Adrenal gland (tissue), 12 donors: ENCODE data around the gene ACSM5. TPM values are rescaled to one million over a fixed set of nuclear protein-coding genes. Genes with fewer than 3 reads are reported as not detected.
"Not testable (repeated sequence)": the region's sequence is repeated elsewhere in the genome, so short reads cannot be mapped to it uniquely, and the experiment has no call there.

Experiments used
- DNase-seq, 7 donors: peaks; one replicate each; pipeline ENCODE4 v3.0.0-alpha.2; 2019 to 2020
- H3K27ac ChIP-seq, 5 donors: fragments of 200-600 bp; sonication (generic) in 4 of 5; 1 replicate in 3 of 5; 2 replicates in 2 of 5; pipeline versions ENCODE4 v1.5.1 to v1.8.0; 2016 to 2020; ENCODE audit warnings: mild to moderate bottlenecking in 1 of 5
- H3K27me3 ChIP-seq: fragments of 200-600 bp; 2 replicates; pipeline ENCODE4 v1.8.0; 2021
- H3K36me3 ChIP-seq, 2 donors: fragments of 200-600 bp; replicated peaks in 1 of 2; 1 replicate in 1 of 2; 2 replicates in 1 of 2; pipeline versions ENCODE4 v1.5.1 to v1.8.0; 2018 to 2022
- H3K4me1 ChIP-seq, 2 donors: fragments of 200-600 bp; replicated peaks in 1 of 2; 1 replicate in 1 of 2; 2 replicates in 1 of 2; pipeline versions ENCODE4 v1.5.1 to v1.8.0; 2018 to 2021
- H3K4me3 ChIP-seq, 4 donors: fragments of 200-600 bp; sonication (generic) in 3 of 4; one replicate each; pipeline ENCODE4 v1.5.1; 2016 to 2018
- H3K9me3 ChIP-seq, 3 donors: fragments of 200-600 bp; sonication (generic) in 1 of 3; replicated peaks in 1 of 3; 1 replicate in 2 of 3; 2 replicates in 1 of 3; pipeline versions ENCODE4 v1.5.1 to v1.8.0; 2016 to 2021
- POLR2A ChIP-seq, 2 donors: fragments of 450-650 bp; IDR thresholded peaks; one replicate each; pipeline ENCODE4 v1.6.1; 2017; ENCODE audit warnings: antibody characterized with exemption in 2 of 2, mild to moderate bottlenecking in 2 of 2, moderate library complexity in 1 of 2
- WGBS, 4 donors: extraction: QIAGEN DNeasy Blood & Tissue Kit in 2 of 4; methylation state at CpG; one replicate each; pipeline versions ENCODE4 v1.1.5 to v1.1.7; 2013 to 2017; 5-methylcytosine and 5-hydroxymethylcytosine counted together
- intact Hi-C, 2 donors: fragments of 100-400 bp; cut with DNase I; formaldehyde crosslinking; loops; one replicate each; pipeline versions ENCODE4 v1.14.1 to v1.15.0; 2022 to 2023
- polyA plus RNA-seq, 3 donors: library from polyadenylated mRNA; stranded (reverse); fragments of 200-250 nt in 2 of 3; fragments of 350-450 nt in 1 of 3; fragmentation: Illumina TruSeq in 1 of 3; extraction: RNeasy Lipid Tissue Mini Kit (QIAGEN cat#74804) in 1 of 3; gene quantifications; one replicate each; pipeline ENCODE4 v1.2.3, GENCODE V29; 2013 to 2014
- total RNA-seq, 9 donors: library from RNA; depleted of rRNA in 4 of 9; stranded (reverse); fragments of >200 nt in 4 of 9; fragments of 120-200 nt in 1 of 9; fragmentation: NEBNext Ultra II Directional in 1 of 9; extraction: Animal tissue kit (Norgen Biotek cat#: 25700) in 1 of 9; gene quantifications; one replicate each; pipeline versions ENCODE4 v1.1.0 to v1.2.4, GENCODE V29; 2013 to 2023
- TF ChIP-seq, protein P1 (sequence below), 6 experiments: fragments of 450-650 bp in 4 of 6; fragments of 200-600 bp in 2 of 6; sonication (generic) in 1 of 6; IDR thresholded peaks; 1 replicate in 5 of 6; 2 replicates in 1 of 6; pipeline versions ENCODE4 v1.5.1 to v1.8.0; 2016 to 2021; ENCODE audit warnings: antibody characterized with exemption in 6 of 6, mild to moderate bottlenecking in 2 of 6, moderate library complexity in 1 of 6
- donor health status: healthy with polysubstance abuse.
- donor health status: Bipolar disorder and iron deficiency.
- donor health status: DM: yes; HTN: yes; CAD: no.
- donor health status: DM: no; HTN: no; CAD: no.
- donor health status: DM: no; HTN: no; CAD: no.
- donor health status: DM: yes; HTN: yes; CAD: no.

The ACSM5 gene
- total and polyA plus RNA-seq, 12 donors = 0.06 to 15.8 (median 6.3) TPM

DNA sequence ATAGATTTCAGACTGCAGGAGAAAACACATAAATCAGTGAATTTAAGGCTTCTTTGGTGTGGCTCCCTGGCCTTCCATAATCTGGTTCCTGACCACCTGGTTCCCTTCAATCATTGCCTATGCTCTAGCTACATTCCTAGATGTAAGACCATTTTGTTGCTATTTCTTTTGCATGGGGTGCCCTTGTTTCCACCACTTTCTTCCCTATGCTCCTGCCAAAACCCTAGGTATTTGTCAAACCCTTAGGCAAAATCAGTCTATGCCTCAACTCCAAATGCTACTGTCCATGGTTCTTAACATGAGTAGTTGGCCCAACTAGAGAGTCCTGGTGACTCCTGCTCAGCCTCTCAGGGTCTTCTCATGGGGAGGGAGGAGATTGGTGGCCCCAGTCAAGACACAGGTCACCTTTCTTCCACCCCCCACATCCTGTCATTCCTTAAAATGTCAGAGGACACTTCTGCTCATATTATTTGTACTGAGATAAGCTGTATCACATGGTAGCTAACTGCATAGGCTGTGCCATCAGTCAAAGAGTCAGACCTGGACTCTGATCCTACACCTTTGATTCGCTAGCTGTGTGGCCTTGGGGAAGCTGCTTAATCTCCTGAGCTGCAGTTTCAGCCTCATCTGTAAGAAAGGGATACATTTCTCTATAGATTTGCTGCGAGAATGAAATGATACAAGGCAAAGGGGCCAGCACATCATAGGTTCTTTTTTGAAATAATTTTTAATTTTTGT is 15.0 kb downstream of the ACSM5 start:
- 66 to 71% (median 70%) methylated on average over 2 of the region's 2 CpGs for WGBS, 4 donors
- intact Hi-C loops = no loop called here
- no peak overlapping the region for H3K27ac ChIP-seq
- no peaks in the 10 kb centered on the region for H3K9me3 ChIP-seq
- H3K36me3 ChIP-seq = no peaks in the 10 kb centered on the region
- H3K4me1 ChIP-seq = no peaks in the 10 kb centered on the region
- DNase-seq = no peak
- no peaks in the 10 kb centered on the region for H3K27me3 ChIP-seq
- H3K4me3 ChIP-seq = no peak overlapping the region
- TF ChIP-seq, protein P1, sequence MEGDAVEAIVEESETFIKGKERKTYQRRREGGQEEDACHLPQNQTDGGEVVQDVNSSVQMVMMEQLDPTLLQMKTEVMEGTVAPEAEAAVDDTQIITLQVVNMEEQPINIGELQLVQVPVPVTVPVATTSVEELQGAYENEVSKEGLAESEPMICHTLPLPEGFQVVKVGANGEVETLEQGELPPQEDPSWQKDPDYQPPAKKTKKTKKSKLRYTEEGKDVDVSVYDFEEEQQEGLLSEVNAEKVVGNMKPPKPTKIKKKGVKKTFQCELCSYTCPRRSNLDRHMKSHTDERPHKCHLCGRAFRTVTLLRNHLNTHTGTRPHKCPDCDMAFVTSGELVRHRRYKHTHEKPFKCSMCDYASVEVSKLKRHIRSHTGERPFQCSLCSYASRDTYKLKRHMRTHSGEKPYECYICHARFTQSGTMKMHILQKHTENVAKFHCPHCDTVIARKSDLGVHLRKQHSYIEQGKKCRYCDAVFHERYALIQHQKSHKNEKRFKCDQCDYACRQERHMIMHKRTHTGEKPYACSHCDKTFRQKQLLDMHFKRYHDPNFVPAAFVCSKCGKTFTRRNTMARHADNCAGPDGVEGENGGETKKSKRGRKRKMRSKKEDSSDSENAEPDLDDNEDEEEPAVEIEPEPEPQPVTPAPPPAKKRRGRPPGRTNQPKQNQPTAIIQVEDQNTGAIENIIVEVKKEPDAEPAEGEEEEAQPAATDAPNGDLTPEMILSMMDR (IDR thresholded peaks at IDR 0.05) = no peak
- no peak for TF ChIP-seq POLR2A (IDR thresholded peaks at IDR 0.05)

DNA sequence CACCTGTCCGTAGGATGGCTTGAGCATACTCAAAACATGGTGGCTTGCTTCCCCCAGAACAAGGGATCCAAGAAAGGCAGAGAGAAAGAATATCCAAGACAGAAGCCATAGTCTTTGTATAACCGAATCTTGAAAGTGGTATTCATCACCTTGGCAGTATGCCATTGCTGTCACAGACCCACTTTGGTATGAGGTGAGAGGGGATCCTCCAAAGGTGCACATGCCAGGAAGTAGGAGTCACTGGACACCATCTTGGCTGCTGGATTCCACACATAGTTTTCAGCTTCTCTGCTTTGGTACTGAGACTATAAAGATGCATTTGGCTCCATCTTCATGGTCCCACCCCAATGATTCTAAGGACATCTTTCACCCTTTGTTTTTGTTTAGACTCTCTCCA is 18.1 kb downstream of the ACSM5 start:
- WGBS, 4 donors = 58 to 68% (median 62%) methylated on average over 2 of the region's 2 CpGs
- H3K9me3 ChIP-seq, H3K36me3 ChIP-seq, intact Hi-C loops, H3K4me3 ChIP-seq, H3K27me3 ChIP-seq, DNase-seq, H3K4me1 ChIP-seq, H3K27ac ChIP-seq: not testable (repeated sequence)

DNA sequence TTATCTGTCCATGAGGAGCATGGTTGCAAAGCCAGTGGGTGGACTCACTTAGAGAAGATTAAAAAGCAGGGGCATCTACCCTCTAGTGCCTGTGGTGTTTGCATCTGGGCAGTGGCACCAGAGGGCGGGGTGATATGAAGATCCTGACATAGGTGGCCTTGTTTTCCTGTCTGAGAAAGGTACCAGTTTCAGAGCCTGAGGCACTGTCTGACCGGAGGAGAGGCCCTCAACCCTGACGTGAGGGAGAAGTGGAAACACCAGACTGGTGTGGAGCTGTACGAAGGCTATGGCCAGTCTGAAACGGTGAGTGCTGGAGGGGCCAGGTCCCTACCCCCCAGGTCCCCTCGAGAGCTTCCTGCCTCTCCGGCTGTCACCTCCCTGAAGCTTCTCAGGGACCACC is 20.2 kb downstream of the ACSM5 start:
- H3K9me3 ChIP-seq, H3K36me3 ChIP-seq, H3K27me3 ChIP-seq, intact Hi-C loops, H3K4me1 ChIP-seq, DNase-seq, H3K27ac ChIP-seq, H3K4me3 ChIP-seq: not testable (repeated sequence)
- WGBS, 4 donors = 71 to 76% (median 75%) methylated on average over 5 to 7 of the region's 7 CpGs

DNA sequence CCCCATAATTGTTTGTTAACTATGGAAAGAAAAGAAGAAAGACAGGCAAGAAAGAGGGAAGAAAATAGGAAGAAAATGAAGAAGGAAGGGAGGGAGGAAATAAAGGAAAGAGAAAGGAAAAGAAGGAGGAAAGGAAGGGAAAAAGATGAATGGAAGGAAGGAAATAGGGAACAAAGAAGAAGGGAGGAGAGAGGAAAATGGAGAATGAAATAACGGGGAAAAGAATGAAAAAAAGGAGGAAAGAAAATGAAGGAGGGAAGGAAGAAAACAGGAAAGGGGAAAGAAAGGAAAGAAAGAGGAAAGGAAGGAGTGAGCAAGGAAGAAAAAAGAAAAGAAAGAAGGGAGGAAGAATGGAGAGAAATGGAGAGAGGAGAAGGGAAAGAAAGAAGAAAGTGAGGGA is 21.1 kb downstream of the ACSM5 start:
- H3K27me3 ChIP-seq, H3K27ac ChIP-seq, H3K4me3 ChIP-seq, DNase-seq, H3K4me1 ChIP-seq, intact Hi-C loops, H3K9me3 ChIP-seq, H3K36me3 ChIP-seq: not testable (repeated sequence)
- 71 to 85% (median 83%) methylated on average over 1 of the region's 1 CpG for WGBS, 4 donors

DNA sequence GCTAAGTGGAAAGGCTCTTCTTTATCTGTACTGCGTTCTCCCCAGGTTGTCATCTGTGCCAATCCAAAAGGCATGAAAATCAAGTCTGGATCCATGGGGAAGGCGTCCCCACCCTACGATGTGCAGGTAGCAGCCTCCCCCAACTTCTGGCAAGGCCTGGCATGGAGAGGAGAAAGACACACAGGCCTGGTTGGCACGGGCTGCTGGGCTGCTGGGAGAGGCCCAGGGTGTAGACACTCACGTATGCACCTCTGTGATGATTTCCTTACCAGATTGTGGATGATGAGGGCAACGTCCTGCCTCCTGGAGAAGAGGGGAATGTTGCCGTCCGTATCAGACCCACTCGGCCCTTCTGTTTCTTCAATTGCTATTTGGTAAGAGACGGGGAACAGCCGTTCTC is 21.6 kb downstream of the ACSM5 start:
- Histone ChIP-seq H3K36me3 (no peaks in the 10 kb centered on the region), H3K4me3 (no peak overlapping the region), H3K4me1 (no peaks in the 10 kb centered on the region), H3K27ac (no peak overlapping the region), H3K27me3 (no peaks in the 10 kb centered on the region), H3K9me3 (no peaks in the 10 kb centered on the region)
- no peak for DNase-seq
- no peak for TF ChIP-seq POLR2A (IDR thresholded peaks at IDR 0.05)
- TF ChIP-seq, protein P1 (IDR thresholded peaks at IDR 0.05) = no peak
- 72 to 76% (median 75%) methylated on average over 11 of the region's 11 CpGs for WGBS, 4 donors
- intact Hi-C loops = no loop called here

DNA sequence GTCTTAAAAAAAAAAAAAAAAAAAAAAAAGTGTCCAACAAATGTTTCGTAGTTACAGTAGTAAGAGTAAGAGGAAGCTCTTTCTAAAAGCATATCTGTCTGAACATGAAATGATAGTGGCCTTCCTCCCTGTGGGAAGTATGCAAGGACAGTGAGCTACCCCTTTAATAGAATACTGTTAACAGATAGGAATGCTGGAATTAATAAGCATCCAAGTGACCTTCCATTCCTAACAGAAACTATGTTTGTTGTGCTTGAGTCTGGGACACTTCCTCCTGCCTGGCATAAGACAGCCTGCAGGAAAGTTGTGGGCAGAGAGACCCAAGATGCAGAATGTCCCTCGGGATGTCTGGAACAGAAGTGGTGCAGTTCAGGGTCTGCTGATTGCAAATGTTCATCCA is 29.6 kb downstream of the ACSM5 start:
- DNase-seq = not testable (repeated sequence)
- 20 to 44% (median 26%) methylated on average over 1 to 2 of the region's 2 CpGs for WGBS, 4 donors

DNA sequence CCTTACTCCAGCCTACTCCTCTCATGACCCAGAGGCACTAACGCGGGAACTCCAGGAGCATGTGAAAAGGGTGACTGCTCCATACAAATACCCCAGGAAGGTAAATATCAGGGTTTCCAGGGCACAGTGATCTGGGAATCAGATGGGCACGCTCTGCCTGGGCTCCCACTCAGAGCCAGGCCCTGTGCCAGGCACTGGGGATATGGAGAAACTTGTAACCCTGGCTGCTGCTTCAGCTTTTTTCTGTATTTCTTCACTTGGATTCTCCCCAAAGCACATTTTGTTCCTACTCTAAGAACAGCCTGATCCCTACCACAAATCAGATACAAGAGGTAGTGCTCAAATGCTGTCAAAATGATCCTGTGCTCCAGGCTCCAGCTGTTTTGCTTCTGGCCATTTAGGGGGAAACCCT is 30.5 kb downstream of the ACSM5 start:
- H3K27ac ChIP-seq = peak overlapping the region in 2 of 5 donors; percentile 53 to 76
- intact Hi-C loops, H3K4me1 ChIP-seq, H3K9me3 ChIP-seq, H3K36me3 ChIP-seq, H3K4me3 ChIP-seq, H3K27me3 ChIP-seq: not testable (repeated sequence)
- DNase-seq = peak in 2 of 7 donors; percentile 9 to 22
- 46 to 63% (median 54%) methylated on average over 3 of the region's 3 CpGs; no CpG with 5 or more reads in 1 of the 4 donors for WGBS, 4 donors

More for the DNA sequence above, 29.6 kb downstream of the ACSM5 start:
- intact Hi-C loops, H3K27me3 ChIP-seq, H3K36me3 ChIP-seq, H3K4me3 ChIP-seq, H3K9me3 ChIP-seq, H3K4me1 ChIP-seq: not testable (repeated sequence)
- peak overlapping the region in 1 of 5 donors; percentile 76 for H3K27ac ChIP-seq

DNA sequence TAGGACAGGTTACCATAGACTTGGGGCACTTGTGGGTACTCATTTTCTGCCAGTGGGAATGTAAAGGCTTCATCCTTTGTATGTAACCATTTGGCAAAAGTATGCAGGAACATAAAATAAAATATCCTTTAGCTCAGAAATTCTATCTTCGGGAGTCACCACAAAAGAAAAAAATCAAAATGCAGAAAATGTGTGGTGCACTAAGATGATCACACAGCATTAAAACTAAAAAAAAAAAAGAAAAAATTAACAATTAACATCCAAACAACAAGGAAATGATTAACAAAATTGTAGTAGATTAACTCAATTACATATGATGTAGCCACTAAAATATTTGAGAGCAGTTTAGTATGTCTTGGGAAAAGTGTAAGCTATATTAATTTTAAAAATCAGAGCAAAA is 31.4 kb downstream of the ACSM5 start:
- intact Hi-C loops, H3K36me3 ChIP-seq, DNase-seq, H3K4me3 ChIP-seq, H3K27me3 ChIP-seq, H3K4me1 ChIP-seq, H3K9me3 ChIP-seq: not testable (repeated sequence)
- WGBS, 4 donors = 50 to 76% (median 65%) methylated on average over 1 of the region's 1 CpG
- H3K27ac ChIP-seq = peak overlapping the region in 2 of 5 donors; percentile 34 to 71
